OCI-LY7 (cell line): ENCODE measurements around the gene EML2. TPM values are rescaled to one million over a fixed set of nuclear protein-coding genes. Genes with fewer than 3 reads are reported as not detected.

Source experiments
- BruUV-seq: library from RNA; stranded (reverse); fragments of 400-500 nt; replicated peaks from 2 replicates; lab custom pipeline; 2021; lab: Mats Ljungman, UMichigan
- CTCF ChIA-PET: fragments of 300-600 bp; sonication (Branson Sonifier 250); formaldehyde crosslinking; loops from one replicate; lab custom pipeline; 2022; ENCODE audit warnings: antibody characterized with exemption; ENCODE audit not compliant: unreplicated experiment; lab: Charles Lee
- POLR2A ChIA-PET: fragments of 300-600 bp; sonication (Branson Sonifier 250); formaldehyde crosslinking; loops from one replicate; lab custom pipeline; 2022; ENCODE audit warnings: antibody characterized with exemption; lab: Charles Lee
- DNase-seq: peaks from one replicate; pipeline ENCODE4 v3.0.0-alpha.2; 2015; ENCODE audit warnings: low spot score
- H2AFZ ChIP-seq: fragments of 200-600 bp; sonication (generic), shearing (Covaris generic); 2 replicates; pipeline ENCODE4 v1.6.1; 2014; ENCODE audit warnings: mild to moderate bottlenecking, antibody characterized with exemption, low read length, moderate library complexity
- H3K27ac ChIP-seq: fragments of 200-600 bp; sonication (generic); 2 replicates; pipeline ENCODE4 v1.5.1; 2014; ENCODE audit warnings: mixed run types, low read depth, mild to moderate bottlenecking, moderate library complexity, low read length, inconsistent platforms; ENCODE audit not compliant: poor library complexity, severe bottlenecking
- H3K36me3 ChIP-seq: fragments of 200-600 bp; sonication (generic); 2 replicates; pipeline ENCODE4 v1.6.1; 2014; ENCODE audit warnings: mild to moderate bottlenecking, antibody characterized with exemption, low read length, moderate library complexity, mixed read lengths; ENCODE audit not compliant: insufficient read depth
- H3K4me1 ChIP-seq: fragments of 200-600 bp; sonication (generic); 2 replicates; pipeline ENCODE4 v1.5.1; 2014; ENCODE audit warnings: mild to moderate bottlenecking, low read length; ENCODE audit not compliant: insufficient read depth, poor library complexity, severe bottlenecking
- H3K4me2 ChIP-seq: fragments of 200-600 bp; sonication (generic); 2 replicates; pipeline ENCODE4 v1.6.1; 2014; ENCODE audit warnings: mild to moderate bottlenecking, low read length
- H3K4me3 ChIP-seq: fragments of 200-600 bp; sonication (generic); 2 replicates; pipeline ENCODE4 v1.5.1; 2014; ENCODE audit warnings: mild to moderate bottlenecking, low read depth, low read length; ENCODE audit not compliant: poor library complexity, severe bottlenecking
- H3K79me2 ChIP-seq: fragments of 200-600 bp; sonication (generic); 2 replicates; pipeline ENCODE4 v1.6.1; 2016; ENCODE audit warnings: low read depth, mild to moderate bottlenecking, low read length, moderate library complexity, mixed read lengths; ENCODE audit not compliant: insufficient read depth
- H3K9me2 ChIP-seq: fragments of 200-600 bp; sonication (generic); 2 replicates; pipeline ENCODE4 v1.6.1; 2016; ENCODE audit warnings: mild to moderate bottlenecking, low read length, mixed read lengths; ENCODE audit not compliant: insufficient read depth
- H3K9me3 ChIP-seq: fragments of 200-600 bp; sonication (generic); 2 replicates; pipeline ENCODE4 v1.6.1; 2014; ENCODE audit warnings: mild to moderate bottlenecking, mixed run types, low read length, mixed read lengths
- H4K20me1 ChIP-seq: fragments of 200-600 bp; sonication (generic); 2 replicates; pipeline ENCODE4 v1.6.1; 2014; ENCODE audit warnings: mild to moderate bottlenecking, antibody characterized with exemption, low read length, moderate library complexity, mixed read lengths; ENCODE audit not compliant: insufficient read depth
- CTCF ChIP-seq: fragments of 200-600 bp; sonication (generic); conservative IDR thresholded peaks from 2 replicates; pipeline ENCODE4 v1.5.1; 2014; ENCODE audit warnings: mild to moderate bottlenecking, antibody characterized with exemption, low read length, moderate library complexity, mixed read lengths
- EZH2phosphoT487 ChIP-seq: fragments of 200-600 bp; sonication (generic); IDR thresholded peaks from 2 replicates; pipeline ENCODE4 v1.6.1; 2018; ENCODE audit warnings: low read depth, borderline replicate concordance, mild to moderate bottlenecking, mixed run types, antibody characterized with exemption, low read length, moderate library complexity, mixed read lengths
- intact Hi-C: fragments of 100-400 bp; cut with micrococcal nuclease; formaldehyde crosslinking; loops from one replicate; pipeline ENCODE4 v1.10.0; 2022; ENCODE audit not compliant: unreplicated experiment
- total RNA-seq, 2 experiments: library from RNA; depleted of rRNA in 1 of 2; stranded (reverse); fragments of >200 nt in 1 of 2; shearing (Covaris generic) in 1 of 2; gene quantifications; 2 replicates each; pipeline ENCODE4 v1.2.3, GENCODE V29; 2014 to 2022

The EML2 gene
- total RNA-seq, 2 experiments from 2014 or later: 26.1 to 47.5 TPM

- ChIA-PET CTCF (no interaction called here), POLR2A (no interaction called here)
- H3K9me3 ChIP-seq: no peaks in the 10 kb centered on the region
- DNase-seq: peak; percentile 71
- 0 out of 2 replicates have a peak, but pooled peaks cover 3% of the 10 kb centered on the region for H4K20me1 ChIP-seq
- BruUV-seq: no TSS peak
- H3K4me3 ChIP-seq: no peak overlapping the region
- H3K9me2 ChIP-seq: no peaks in the 10 kb centered on the region
- H3K36me3 ChIP-seq: peaks cover 6% of the 10 kb centered on the region; the same call in 1 of the 2 replicates
- H3K4me1 ChIP-seq: peaks cover 9% of the 10 kb centered on the region
- intact Hi-C loops: loop anchor here (1.0 kb wide), 1 partner anchor 47 kb away; no protein-coding TSS in a partner anchor
- no peak overlapping the region for H3K27ac ChIP-seq
- peaks cover 1% of the 10 kb centered on the region; the same call in 1 of the 2 replicates for H3K79me2 ChIP-seq
- no peak overlapping the region for H3K4me2 ChIP-seq
- H2AFZ ChIP-seq: no peak overlapping the region
- TF ChIP-seq CTCF: peak; percentile 99
- no peak for TF ChIP-seq EZH2phosphoT487
Measured at GRCh38 chr19:45569619-45570421, 69.4 kb downstream of the EML2 start.

GRCh38 chr19:45568732-45569131 is 70.5 kb downstream of the EML2 start:
- H3K9me2 ChIP-seq: no peaks in the 10 kb centered on the region
- H3K79me2 ChIP-seq: peaks cover 6% of the 10 kb centered on the region; the same call in 1 of the 2 replicates
- DNase-seq: no peak
- TF ChIP-seq CTCF (no peak), EZH2phosphoT487 (no peak)
- intact Hi-C loops: no loop called here
- peaks cover 6% of the 10 kb centered on the region; the same call in 1 of the 2 replicates for H3K36me3 ChIP-seq
- H3K9me3 ChIP-seq: no peaks in the 10 kb centered on the region
- ChIA-PET POLR2A (no interaction called here), CTCF (no interaction called here)
- no peak overlapping the region for H3K4me2 ChIP-seq
- no peak overlapping the region for H2AFZ ChIP-seq
- H4K20me1 ChIP-seq: 0 out of 2 replicates have a peak, but pooled peaks cover 3% of the 10 kb centered on the region
- H3K27ac ChIP-seq: no peak overlapping the region
- no peak overlapping the region for H3K4me3 ChIP-seq
- BruUV-seq: no TSS peak
- H3K4me1 ChIP-seq: peaks cover 20% of the 10 kb centered on the region
